Measurements from ENCODE around the gene PODXL2.

The PODXL2 gene

DNA sequence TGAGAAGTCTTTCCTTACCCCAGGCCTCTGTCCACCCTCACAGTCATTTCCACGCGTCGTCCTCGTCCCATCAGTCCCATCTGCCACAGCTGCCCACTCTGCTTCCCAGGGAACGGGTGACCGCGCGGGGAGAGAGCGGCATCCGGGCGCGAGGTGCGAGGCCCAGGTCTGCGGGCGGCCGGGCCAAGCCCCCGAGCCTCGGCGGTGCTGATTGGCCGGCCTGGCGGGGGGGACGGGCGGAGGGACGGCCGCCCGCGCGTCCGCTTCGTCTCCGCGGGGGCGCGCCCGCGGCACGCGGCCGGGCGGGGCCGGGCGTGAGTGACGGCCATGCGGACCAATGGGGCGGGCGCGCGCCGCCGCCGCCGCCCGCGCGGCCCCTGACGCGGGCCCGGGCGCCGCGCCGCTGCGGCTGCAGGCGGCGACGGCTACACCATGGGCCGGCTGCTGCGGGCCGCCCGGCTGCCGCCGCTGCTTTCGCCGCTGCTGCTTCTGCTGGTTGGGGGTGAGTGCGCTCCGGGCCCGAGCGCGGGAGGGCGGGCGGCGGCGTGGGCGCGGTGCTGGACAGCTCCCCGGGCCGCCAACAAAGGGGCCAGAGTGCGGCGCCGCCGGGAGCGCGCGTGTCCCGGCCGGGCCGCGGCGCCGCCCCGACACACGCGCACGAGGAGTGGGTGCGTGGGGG lies at the start of gene PODXL2:
TSS of gene PODXL2 (plus strand) at position 398 of the 679 bp plus-strand sequence. CDS start at position 433, 35 bp downstream.
- peak; percentile 28 for DNase-seq

GRCh38 chr3:127580327-127581060 lies 48.5 kb upstream of the PODXL2 start:
- no peak for DNase-seq
- in situ Hi-C loops (cut with MboI; ENCODE audit: low pct_unique_long_range_greater_than_20kb, low sequenced_read_pairs), result no loop called here

More for the DNA sequence above, at the start of gene PODXL2:
- in situ Hi-C loops (cut with MboI; ENCODE audit: low pct_unique_long_range_greater_than_20kb, low sequenced_read_pairs), result no loop called here

- in situ Hi-C loops (cut with MboI; ENCODE audit: low pct_unique_long_range_greater_than_20kb, low sequenced_read_pairs), result no loop called here
Observed at GRCh38 chr3:127584734-127585133, 44.3 kb upstream of the PODXL2 start.

DNA sequence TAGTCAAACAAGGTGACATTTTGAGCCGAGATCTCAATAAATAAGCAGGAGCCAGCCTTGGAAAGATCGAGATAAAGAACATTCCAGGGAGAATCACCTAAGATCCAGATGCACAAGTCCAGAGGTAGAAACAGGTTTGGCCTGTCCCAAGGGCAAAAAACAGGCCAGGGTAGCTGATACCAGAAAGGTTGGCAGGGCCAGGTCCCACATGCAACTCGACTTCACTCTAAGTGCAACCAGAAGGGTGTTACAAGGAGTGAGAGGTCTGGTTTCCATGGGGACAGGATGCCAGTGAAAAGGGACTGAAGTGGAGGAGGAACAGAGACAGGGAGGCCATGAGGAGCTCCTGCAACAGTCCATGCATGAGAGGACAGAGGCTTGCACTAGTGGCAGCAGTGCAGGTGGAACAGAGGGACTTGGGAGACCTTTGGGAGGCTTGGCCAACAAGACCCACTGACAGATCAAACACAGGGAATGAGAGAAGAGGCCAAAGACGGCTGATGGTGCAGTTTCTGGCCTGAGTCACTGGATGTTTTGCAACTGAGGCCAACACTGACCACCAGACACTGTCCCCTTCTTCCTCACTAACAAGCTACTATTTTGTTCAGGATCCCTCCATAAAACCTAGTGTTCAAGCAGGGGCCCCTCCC lies 43.7 kb upstream of the PODXL2 start:
- in situ Hi-C loops (cut with MboI; ENCODE audit: low pct_unique_long_range_greater_than_20kb, low sequenced_read_pairs), result no loop called here
- DNase-seq, result no peak

More at GRCh38 chr3:127584734-127585133, 44.3 kb upstream of the PODXL2 start:
- DNase-seq, result no peak

- no peak for DNase-seq
- in situ Hi-C loops (cut with MboI; ENCODE audit: low pct_unique_long_range_greater_than_20kb, low sequenced_read_pairs), result no loop called here
Observed at GRCh38 chr3:127585813-127586413, 43.1 kb upstream of the PODXL2 start.

- in situ Hi-C loops (cut with MboI; ENCODE audit: low pct_unique_long_range_greater_than_20kb, low sequenced_read_pairs), result no loop called here
Observed at GRCh38 chr3:127587876-127588275, 41.1 kb upstream of the PODXL2 start.

DNA sequence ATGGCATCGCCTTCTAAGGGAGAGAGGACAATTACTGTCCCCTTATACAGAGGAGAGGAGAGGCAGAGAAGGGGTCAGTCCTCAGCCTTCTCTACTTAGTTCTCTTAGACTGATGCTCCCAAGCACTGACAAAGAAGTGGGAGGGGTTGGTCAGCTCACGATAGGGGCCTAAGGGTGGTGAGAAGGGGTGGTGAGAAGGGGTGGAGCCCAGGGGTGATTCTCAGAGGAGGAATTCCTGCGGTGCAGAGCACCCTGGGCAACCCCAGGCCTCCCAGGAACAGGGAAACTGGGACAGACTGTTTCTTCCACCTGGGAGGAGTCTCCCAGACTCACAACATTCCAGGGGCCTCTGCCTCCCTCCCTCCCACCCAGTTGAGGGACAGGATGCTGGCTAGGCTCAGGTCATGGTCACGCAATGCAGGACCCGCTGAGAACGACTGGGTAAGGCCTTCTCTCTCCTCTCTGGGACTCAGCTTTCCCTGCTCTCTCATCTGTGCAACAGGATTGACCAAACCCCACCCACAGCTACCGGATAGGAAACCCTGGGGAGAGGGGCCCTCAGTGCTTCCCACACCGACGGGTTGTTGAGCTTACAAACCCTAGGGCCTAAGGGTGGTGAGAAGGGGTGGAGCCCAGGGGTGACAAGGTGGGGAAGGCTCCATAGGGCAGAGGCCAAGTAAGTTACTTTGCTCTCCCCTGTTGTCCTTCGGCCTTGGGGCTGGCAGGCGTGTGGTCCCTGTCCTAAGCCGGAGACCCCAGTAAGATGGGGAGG lies 40.0 kb upstream of the PODXL2 start:
- peak; percentile 29 for DNase-seq
- in situ Hi-C loops (cut with MboI; ENCODE audit: low pct_unique_long_range_greater_than_20kb, low sequenced_read_pairs), result no loop called here

More at GRCh38 chr3:127587876-127588275, 41.1 kb upstream of the PODXL2 start:
- no peak for DNase-seq

DNA sequence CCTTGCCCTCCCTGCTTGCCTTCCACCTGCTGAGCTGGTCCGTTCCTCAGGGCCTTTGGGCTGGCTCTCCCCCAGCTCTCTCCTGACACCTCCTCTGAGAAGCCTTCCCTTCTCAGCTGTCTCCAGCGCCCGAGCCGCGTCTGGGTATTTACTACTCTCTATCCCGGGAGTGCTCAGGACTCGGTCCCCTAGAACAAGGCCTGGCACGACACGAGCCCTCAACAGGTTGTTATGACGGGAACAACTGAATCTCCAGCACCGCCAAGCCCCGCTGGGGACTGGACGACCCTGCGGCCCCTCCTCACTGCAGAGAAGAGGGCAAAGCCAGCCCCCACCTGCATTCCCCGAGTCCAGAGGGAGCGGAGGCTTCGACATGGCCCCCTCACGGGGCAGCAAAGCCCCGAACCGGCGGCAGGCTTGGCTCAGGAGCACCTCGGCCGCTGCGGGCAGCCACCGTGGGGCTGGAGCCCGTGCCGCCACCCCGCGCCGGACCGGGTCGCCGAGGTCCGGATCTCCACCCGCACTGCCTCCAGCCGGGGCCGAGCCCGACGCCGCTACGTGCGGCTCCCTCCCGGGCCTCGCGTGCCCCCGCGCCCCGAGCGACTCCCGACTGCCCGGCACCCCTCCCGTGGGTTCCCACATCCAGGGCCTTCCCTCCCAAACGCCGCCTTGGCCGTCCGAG lies 39.2 kb upstream of the PODXL2 start:
- in situ Hi-C loops (cut with MboI; ENCODE audit: low pct_unique_long_range_greater_than_20kb, low sequenced_read_pairs), result no loop called here

GRCh38 chr3:127590282-127590592 lies 38.7 kb upstream of the PODXL2 start:
- in situ Hi-C loops (cut with MboI; ENCODE audit: low pct_unique_long_range_greater_than_20kb, low sequenced_read_pairs), result no loop called here
- DNase-seq, result no peak

More for the DNA sequence above, 39.2 kb upstream of the PODXL2 start:
- DNase-seq, result peak; percentile 20

DNA sequence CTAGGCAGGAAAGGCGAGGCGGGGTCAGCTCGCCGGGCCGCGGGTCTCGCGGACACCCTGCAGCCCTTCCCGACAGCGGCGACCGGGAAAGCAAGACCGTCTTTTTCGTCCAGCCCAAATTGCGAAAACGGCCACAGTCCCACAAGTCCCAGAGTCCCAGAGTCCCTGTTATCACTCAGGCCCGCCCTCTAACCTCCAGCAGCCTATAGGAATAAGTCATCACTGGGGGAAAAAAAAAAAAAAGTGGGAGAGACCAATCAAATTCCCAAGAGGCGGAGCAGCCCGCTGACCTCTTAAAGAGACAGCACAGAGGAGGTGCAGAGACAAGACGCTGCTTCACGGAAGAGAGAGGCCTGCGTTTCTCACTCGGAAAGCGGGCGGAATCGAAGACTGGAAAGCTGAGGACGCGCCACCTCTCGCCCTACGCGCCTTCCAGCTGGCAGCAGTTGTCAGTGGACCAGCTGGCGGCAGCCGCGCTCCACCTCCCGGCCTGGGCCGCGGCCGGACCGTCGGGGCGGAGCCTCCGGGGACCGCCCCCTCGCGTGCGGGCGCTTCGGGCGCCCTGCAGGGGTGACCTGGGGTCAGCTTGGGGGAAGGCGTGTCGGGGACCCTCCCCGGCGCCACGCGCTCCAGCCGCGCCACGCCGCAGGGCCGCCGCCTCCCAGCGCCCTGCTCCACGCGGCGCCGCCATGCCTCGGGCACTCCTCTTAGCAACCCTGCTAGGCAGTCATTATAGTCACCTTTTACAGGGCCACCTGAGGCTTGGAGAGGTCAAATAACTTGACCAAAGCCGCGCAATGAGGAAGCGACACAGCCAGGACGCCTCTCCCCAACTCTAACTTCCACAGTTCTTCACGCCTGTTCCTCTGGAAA lies 38.2 kb upstream of the PODXL2 start, which contains the start of gene TPRA1:
TSS of gene TPRA1 (minus strand) at position 141 of the 873 bp plus-strand sequence. CDS start 10,587 bp downstream, outside the sequence.
- in situ Hi-C loops (cut with MboI; ENCODE audit: low pct_unique_long_range_greater_than_20kb, low sequenced_read_pairs), result no loop called here
- peak; percentile 99 for DNase-seq

DNA sequence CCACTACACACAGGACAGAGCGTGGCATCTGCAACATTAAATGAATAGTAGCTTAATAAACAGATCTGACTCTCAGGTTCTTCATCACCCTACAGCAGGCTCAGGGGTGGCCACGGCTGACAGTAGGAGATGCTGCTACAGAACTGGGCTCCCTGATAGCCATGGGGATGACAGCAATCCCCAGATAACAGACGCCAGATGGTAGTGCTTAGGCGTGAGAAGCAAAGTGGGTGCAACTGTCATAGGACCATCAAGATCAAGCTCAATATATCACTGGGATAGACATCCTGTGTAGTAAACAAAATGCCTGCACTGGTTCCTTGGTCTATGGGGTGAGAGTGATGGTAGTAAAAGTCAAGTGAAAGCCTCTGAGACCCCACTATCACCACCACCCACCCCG lies 35.8 kb upstream of the PODXL2 start:
- DNase-seq, result no peak
- in situ Hi-C loops (cut with MboI; ENCODE audit: low pct_unique_long_range_greater_than_20kb, low sequenced_read_pairs), result no loop called here

DNA sequence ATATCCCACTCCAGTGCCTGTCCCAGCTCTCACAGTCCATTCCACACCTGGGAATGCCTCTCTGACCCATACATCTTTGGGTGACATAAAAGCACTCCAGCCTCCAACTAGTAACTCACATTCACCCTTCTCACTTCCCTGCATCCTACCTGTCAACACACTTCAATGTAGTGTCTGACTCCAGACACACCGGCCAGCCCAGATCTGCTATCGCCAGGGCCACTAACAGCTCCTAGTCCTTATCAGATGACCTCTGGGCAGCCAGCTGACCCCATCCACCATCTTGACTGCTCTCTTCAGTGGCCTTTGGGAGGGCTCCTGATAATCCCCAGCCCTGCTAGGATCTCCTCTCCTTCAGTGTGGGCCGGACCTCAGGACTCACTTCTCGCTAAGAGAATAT lies 33.7 kb upstream of the PODXL2 start:
- in situ Hi-C loops (cut with MboI; ENCODE audit: low pct_unique_long_range_greater_than_20kb, low sequenced_read_pairs), result no loop called here
- DNase-seq, result no peak

DNA sequence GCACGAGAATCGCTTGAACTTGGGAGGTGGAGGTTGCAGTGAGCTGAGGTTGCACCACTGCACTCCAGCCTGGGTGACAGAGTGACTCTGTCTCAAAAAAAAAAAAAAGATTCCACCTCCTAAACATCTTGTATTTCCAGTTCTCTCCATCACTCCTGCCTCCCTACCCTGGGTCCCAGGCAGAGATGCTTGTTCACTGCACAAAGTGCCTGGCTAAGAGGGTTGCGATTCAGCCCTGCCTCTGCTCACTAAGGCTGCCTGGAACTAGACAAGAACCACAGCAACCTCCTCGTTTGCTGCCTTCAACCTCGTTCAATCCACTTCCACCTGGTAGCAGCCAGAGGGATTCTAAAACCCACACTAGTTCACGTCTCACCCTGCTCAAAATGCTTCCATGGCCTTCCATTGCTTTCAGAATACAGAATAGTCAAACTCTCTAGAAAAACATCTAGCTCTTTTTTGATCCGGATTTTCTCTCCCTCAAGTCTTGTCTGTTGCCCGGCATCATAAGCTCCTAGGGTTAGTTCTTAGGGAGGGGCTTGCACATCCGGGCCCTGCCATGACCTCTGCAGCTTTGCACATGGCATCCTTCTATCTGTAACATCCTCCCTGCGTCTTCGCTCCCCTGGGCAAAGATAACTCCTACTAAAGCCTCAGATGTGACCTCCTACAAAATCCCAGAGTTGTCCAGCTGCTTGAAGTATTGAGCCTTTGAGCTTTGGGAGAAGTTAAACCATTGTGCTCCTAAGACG lies 31.8 kb upstream of the PODXL2 start:
- DNase-seq, result no peak
- in situ Hi-C loops (cut with MboI; ENCODE audit: low pct_unique_long_range_greater_than_20kb, low sequenced_read_pairs), result no loop called here

DNA sequence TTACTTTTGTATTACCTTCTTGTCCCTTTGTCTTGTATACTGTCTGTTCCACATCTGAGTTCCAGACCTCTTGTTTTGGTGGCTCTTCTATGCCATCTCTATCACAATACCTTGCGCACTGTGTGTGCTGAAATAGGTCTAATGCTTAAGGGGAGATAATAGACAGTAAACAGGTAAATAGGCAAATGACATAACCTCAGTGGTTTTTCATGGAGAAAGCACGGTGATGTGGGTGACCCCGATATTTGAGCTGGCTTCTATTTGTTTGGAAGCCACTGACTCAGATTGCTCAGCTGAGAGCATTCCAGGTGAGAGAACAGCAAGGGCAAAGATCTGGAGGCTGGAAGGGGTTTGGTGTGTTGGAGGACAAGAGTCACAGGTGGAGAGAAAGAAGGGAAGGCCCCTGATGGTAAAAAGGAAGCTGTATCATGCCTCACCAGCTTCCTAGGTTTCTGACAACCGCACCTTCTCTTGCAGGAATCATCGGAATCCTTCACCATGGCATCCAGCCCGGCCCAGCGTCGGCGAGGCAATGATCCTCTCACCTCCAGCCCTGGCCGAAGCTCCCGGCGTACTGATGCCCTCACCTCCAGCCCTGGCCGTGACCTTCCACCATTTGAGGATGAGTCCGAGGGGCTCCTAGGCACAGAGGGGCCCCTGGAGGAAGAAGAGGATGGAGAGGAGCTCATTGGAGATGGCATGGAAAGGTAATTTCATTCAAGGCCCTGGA lies 30.0 kb upstream of the PODXL2 start:
- in situ Hi-C loops (cut with MboI; ENCODE audit: low pct_unique_long_range_greater_than_20kb, low sequenced_read_pairs), result no loop called here

DNA sequence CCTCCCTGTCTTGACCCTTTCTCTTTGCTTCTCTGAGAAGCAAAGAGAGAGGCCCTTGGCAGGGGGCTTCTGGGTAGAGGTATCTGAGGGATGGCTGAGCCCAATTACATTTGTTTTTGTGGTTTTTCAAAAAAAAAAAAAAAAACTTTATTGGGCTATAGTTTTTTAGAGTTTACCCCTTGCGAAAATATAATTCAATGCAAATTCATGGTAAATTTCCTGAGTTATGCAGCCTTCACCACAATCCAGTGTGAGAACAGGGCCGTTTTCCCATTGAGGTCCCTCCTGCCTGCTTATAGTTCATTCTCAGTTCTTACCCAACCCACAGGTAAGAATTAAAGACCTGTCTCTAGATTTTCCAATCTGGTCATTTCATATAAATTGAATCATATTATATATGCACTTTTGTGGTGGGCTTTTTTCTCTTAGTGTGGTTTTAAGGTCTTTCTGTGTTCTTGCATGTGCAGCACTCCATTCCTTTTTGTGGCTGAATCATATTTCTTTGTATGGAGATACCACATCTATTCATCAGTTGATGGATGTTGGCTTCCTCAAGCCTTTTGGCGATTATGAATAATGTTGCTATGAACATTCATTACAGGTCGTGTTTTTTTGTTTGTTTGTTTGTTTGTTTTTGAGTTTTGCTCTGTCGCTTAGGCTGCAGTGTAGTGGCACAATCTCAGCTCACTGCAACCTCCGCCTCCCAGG lies 28.1 kb upstream of the PODXL2 start:
- DNase-seq, result no peak
- in situ Hi-C loops (cut with MboI; ENCODE audit: low pct_unique_long_range_greater_than_20kb, low sequenced_read_pairs), result no loop called here

More for the DNA sequence above, 30.0 kb upstream of the PODXL2 start:
- DNase-seq, result no peak

DNA sequence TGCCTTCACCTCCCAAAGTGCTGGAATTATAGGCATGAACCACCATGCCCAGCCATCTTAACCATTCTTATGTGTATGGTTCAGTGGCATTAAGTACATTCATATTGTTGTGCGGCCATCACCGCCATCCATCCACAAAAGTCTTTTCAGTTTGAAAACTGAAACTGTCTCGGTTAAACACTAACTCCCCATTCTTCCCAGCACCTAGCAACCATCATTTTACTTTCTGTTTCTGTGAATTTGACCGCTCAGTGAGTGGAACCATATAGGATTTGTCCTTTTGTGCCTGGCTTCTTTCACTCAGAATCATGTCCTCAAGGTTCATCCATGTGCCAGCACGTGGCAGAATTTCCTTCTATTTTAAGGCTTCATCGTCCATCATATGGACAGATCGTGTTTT lies 24.9 kb upstream of the PODXL2 start:
- DNase-seq, result no peak
- in situ Hi-C loops (cut with MboI; ENCODE audit: low pct_unique_long_range_greater_than_20kb, low sequenced_read_pairs), result no loop called here
